A204.1 (cell line): ENCODE results near the gene WFDC5.
"Not testable (repeated sequence)": the region's sequence is repeated elsewhere in the genome, so short reads cannot be mapped to it uniquely, and the experiment has no call there.

Experiments used
- FAIRE-seq: peaks from 2 replicates; lab custom pipeline; 2012; peaks lifted over from hg19 to GRCh38; lab: Jason Lieb, UNC

WFDC5 gene

GRCh38 chr20:45087814-45088213, 27.2 kb downstream of the WFDC5 start:
- no peak for FAIRE-seq

GRCh38 chr20:45087097-45087790, 27.7 kb downstream of the WFDC5 start:
- FAIRE-seq = no peak

GRCh38 chr20:45085867-45086266, 29.1 kb downstream of the WFDC5 start:
- no peak for FAIRE-seq

- FAIRE-seq = no peak
Measured at GRCh38 chr20:45085289-45085688, 29.7 kb downstream of the WFDC5 start.

GRCh38 chr20:45083127-45083526, 31.8 kb downstream of the WFDC5 start:
- FAIRE-seq = no peak

GRCh38 chr20:45082468-45082867, 32.5 kb downstream of the WFDC5 start:
- FAIRE-seq = no peak

GRCh38 chr20:45080867-45081624, 33.9 kb downstream of the WFDC5 start:
- no peak for FAIRE-seq

- no peak for FAIRE-seq
Measured at GRCh38 chr20:45077559-45077958, 37.4 kb downstream of the WFDC5 start.

- FAIRE-seq = no peak
Measured at GRCh38 chr20:45073221-45073620, 41.8 kb downstream of the WFDC5 start.

- no peak for FAIRE-seq
Measured at GRCh38 chr20:45072066-45072465, 42.9 kb downstream of the WFDC5 start.

- no peak for FAIRE-seq
Measured at GRCh38 chr20:45070932-45071632, 43.9 kb downstream of the WFDC5 start.

GRCh38 chr20:45069261-45069660, 45.7 kb downstream of the WFDC5 start:
- FAIRE-seq = no peak

- no peak for FAIRE-seq
Measured at GRCh38 chr20:45067558-45067957, 47.4 kb downstream of the WFDC5 start.

GRCh38 chr20:45067087-45067486, 47.9 kb downstream of the WFDC5 start:
- FAIRE-seq = no peak

GRCh38 chr20:45066372-45066771, 48.6 kb downstream of the WFDC5 start:
- FAIRE-seq = no peak

- no peak for FAIRE-seq
Measured at GRCh38 chr20:45064812-45065211, 50.2 kb downstream of the WFDC5 start.

GRCh38 chr20:45063107-45063506, 51.9 kb downstream of the WFDC5 start:
- not testable (repeated sequence) for FAIRE-seq

GRCh38 chr20:45061244-45061643, 53.7 kb downstream of the WFDC5 start:
- FAIRE-seq = no peak

GRCh38 chr20:45060294-45060693, 54.7 kb downstream of the WFDC5 start:
- FAIRE-seq = no peak
